ENCODE data around the gene MZF1. TPM values are rescaled to one million over a fixed set of nuclear protein-coding genes. Genes with fewer than 3 reads are reported as not detected.

The MZF1 gene
- total RNA-seq, 1 donor from 2014 or later = 17.4 TPM

DNA sequence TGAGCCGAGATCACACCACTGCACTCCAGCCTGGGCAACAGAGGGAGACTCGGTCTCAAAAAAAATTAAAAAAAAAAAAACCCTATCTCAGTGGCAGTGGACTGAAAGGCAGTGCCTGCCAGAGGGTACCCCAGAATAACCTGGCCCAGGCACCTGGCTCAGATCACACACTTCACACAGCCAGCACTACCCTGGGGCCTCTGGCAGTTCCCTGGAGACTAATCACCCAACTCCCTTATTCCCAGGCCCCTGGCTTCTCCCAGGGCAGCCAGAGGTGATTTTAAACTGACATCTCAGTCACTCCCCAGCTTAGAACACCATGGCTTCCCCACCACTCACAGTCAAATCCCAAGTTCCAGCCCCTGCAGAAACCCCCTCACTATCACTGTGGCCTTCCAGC lies 57.9 kb downstream of the MZF1 start:
- H3K4me3 ChIP-seq (ENCODE audit: insufficient read depth, low read depth, low read length) = no peak overlapping the region
- Mint-ChIP-seq H3K27ac (ENCODE audit: unreplicated experiment) (peak overlapping the region; percentile 95), H3K27me3 (ENCODE audit: low read depth, unreplicated experiment) (no peaks in the 10 kb centered on the region), H3K36me3 (ENCODE audit: low read depth, unreplicated experiment) (peaks cover 9% of the 10 kb centered on the region), H3K4me3 (ENCODE audit: unreplicated experiment) (peak overlapping the region; percentile 70), H3K4me1 (ENCODE audit: low read depth, unreplicated experiment) (peaks cover 21% of the 10 kb centered on the region), H3K9me3 (ENCODE audit: unreplicated experiment) (no peaks in the 10 kb centered on the region)
- peaks cover 2% of the 10 kb centered on the region for H3K36me3 ChIP-seq (ENCODE audit: insufficient read depth, low read length)
- TF ChIP-seq CTCF (IDR thresholded peaks at IDR 0.05; ENCODE audit: insufficient read depth, low read depth, low read length) (no peak), EZH2 (IDR thresholded peaks at IDR 0.05; ENCODE audit: insufficient read depth, low read length) (no peak)
- peaks cover 16% of the 10 kb centered on the region for H3K4me1 ChIP-seq (ENCODE audit: insufficient read depth, low read length)
- H3K79me2 ChIP-seq (ENCODE audit: insufficient read depth, low read length) = peaks cover 47% of the 10 kb centered on the region
- no peak overlapping the region for H3K4me2 ChIP-seq (ENCODE audit: low read length)
- no peak for FAIRE-seq
- peaks cover 23% of the 10 kb centered on the region for H4K20me1 ChIP-seq (ENCODE audit: insufficient read depth, low read length)
- no peak for DNase-seq (ENCODE audit: low read depth)
- no peak overlapping the region for H3K27ac ChIP-seq (ENCODE audit: low read depth, low read length)
- H3K9ac ChIP-seq (ENCODE audit: low read length) = no peak overlapping the region
- H3K27me3 ChIP-seq (ENCODE audit: insufficient read depth, low read length) = no peaks in the 10 kb centered on the region
- no peaks in the 10 kb centered on the region for H3K9me3 ChIP-seq (ENCODE audit: insufficient read depth, low read depth, low read length)
- H2AFZ ChIP-seq (ENCODE audit: low read depth, low read length) = no peak overlapping the region

DNA sequence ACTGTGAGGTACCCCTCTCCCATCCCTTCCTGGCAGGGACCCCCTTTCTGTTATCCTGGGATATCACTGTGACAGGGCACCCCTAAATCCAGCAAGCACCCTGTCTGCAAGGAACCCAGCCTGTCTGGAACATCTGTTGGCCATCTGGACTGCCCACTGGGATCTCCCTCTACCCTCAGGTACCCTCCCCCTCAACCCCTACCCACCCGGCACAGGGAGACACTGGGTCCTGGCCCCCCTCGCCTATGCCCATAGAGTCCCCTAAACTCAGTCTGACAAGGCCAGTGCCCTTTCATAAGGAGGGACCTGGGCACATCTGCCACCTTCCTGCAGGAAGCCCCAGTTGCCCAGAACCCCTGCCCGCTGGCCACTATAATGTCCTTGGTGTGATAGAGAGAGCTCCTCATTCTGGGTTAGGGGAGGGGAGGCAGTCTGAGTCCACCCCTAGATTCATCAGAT lies 58.5 kb downstream of the MZF1 start:
- DNase-seq (ENCODE audit: low read depth) (no peak), FAIRE-seq (no peak)
- TF ChIP-seq EZH2 (IDR thresholded peaks at IDR 0.05; ENCODE audit: insufficient read depth, low read length) = no peak
- TF ChIP-seq CTCF (IDR thresholded peaks at IDR 0.05; ENCODE audit: insufficient read depth, low read depth, low read length) = no peak
- Histone ChIP-seq H3K27ac (ENCODE audit: low read depth, low read length) (no peak overlapping the region), H3K36me3 (ENCODE audit: insufficient read depth, low read length) (peaks cover 2% of the 10 kb centered on the region), H3K27me3 (ENCODE audit: insufficient read depth, low read length) (no peaks in the 10 kb centered on the region), H4K20me1 (ENCODE audit: insufficient read depth, low read length) (peaks cover 23% of the 10 kb centered on the region), H2AFZ (ENCODE audit: low read depth, low read length) (no peak overlapping the region), H3K4me1 (ENCODE audit: insufficient read depth, low read length) (peaks cover 16% of the 10 kb centered on the region), H3K79me2 (ENCODE audit: insufficient read depth, low read length) (peaks cover 47% of the 10 kb centered on the region), H3K4me3 (ENCODE audit: insufficient read depth, low read depth, low read length) (no peak overlapping the region), H3K9ac (ENCODE audit: low read length) (no peak overlapping the region), H3K4me2 (ENCODE audit: low read length) (peak overlapping the region; percentile 75), H3K9me3 (ENCODE audit: insufficient read depth, low read depth, low read length) (no peaks in the 10 kb centered on the region)
- H3K27me3 Mint-ChIP-seq (ENCODE audit: low read depth, unreplicated experiment) = no peaks in the 10 kb centered on the region
- H3K36me3 Mint-ChIP-seq (ENCODE audit: low read depth, unreplicated experiment) = peaks cover 12% of the 10 kb centered on the region
- no peaks in the 10 kb centered on the region for H3K9me3 Mint-ChIP-seq (ENCODE audit: unreplicated experiment)
- H3K27ac Mint-ChIP-seq (ENCODE audit: unreplicated experiment) = no peak overlapping the region
- H3K4me1 Mint-ChIP-seq (ENCODE audit: low read depth, unreplicated experiment) = peaks cover 21% of the 10 kb centered on the region
- H3K4me3 Mint-ChIP-seq (ENCODE audit: unreplicated experiment) = peak overlapping the region; percentile 76

- H3K4me3 Mint-ChIP-seq (ENCODE audit: unreplicated experiment) = peak overlapping the region; percentile 75
- no peak overlapping the region for H3K27ac ChIP-seq (ENCODE audit: low read depth, low read length)
Measured at GRCh38 chr19:58513694-58514563, 59.2 kb downstream of the MZF1 start.

More at GRCh38 chr19:58513694-58514563, 59.2 kb downstream of the MZF1 start:
- H4K20me1 ChIP-seq (ENCODE audit: insufficient read depth, low read length) = peaks cover 23% of the 10 kb centered on the region
- peaks cover 16% of the 10 kb centered on the region for H3K4me1 ChIP-seq (ENCODE audit: insufficient read depth, low read length)
- peaks cover 44% of the 10 kb centered on the region for H3K79me2 ChIP-seq (ENCODE audit: insufficient read depth, low read length)
- H3K4me3 ChIP-seq (ENCODE audit: insufficient read depth, low read depth, low read length) = no peak overlapping the region
- H3K27me3 Mint-ChIP-seq (ENCODE audit: low read depth, unreplicated experiment) = no peaks in the 10 kb centered on the region
- no peaks in the 10 kb centered on the region for H3K9me3 ChIP-seq (ENCODE audit: insufficient read depth, low read depth, low read length)
- peaks cover 2% of the 10 kb centered on the region for H3K36me3 ChIP-seq (ENCODE audit: insufficient read depth, low read length)
- no peak for FAIRE-seq
- H3K27ac Mint-ChIP-seq (ENCODE audit: unreplicated experiment) = no peak overlapping the region
- no peak for TF ChIP-seq EZH2 (IDR thresholded peaks at IDR 0.05; ENCODE audit: insufficient read depth, low read length)
- TF ChIP-seq CTCF (IDR thresholded peaks at IDR 0.05; ENCODE audit: insufficient read depth, low read depth, low read length) = peak; percentile 60
- DNase-seq (ENCODE audit: low read depth) = peak; percentile 56
- H3K4me1 Mint-ChIP-seq (ENCODE audit: low read depth, unreplicated experiment) = peaks cover 21% of the 10 kb centered on the region
- H3K4me2 ChIP-seq (ENCODE audit: low read length) = peak overlapping the region; percentile 75
- peak overlapping the region; percentile 77 for H2AFZ ChIP-seq (ENCODE audit: low read depth, low read length)
- H3K27me3 ChIP-seq (ENCODE audit: insufficient read depth, low read length) = no peaks in the 10 kb centered on the region
- H3K9me3 Mint-ChIP-seq (ENCODE audit: unreplicated experiment) = no peaks in the 10 kb centered on the region
- H3K9ac ChIP-seq (ENCODE audit: low read length) = no peak overlapping the region
- H3K36me3 Mint-ChIP-seq (ENCODE audit: low read depth, unreplicated experiment) = peaks cover 14% of the 10 kb centered on the region
